Common myeloid progenitor, CD34-positive (primary cell): ENCODE data around the gene CATSPER4.

Experiments
- CTCF ChIA-PET: fragments of 350-600 bp; sonication (Branson Sonifier 250); formaldehyde crosslinking; loops from one replicate; lab custom pipeline; 2021; ENCODE audit warnings: antibody characterized with exemption; lab: Charles Lee
- POLR2A ChIA-PET: fragments of 350-600 bp; sonication (Branson Sonifier 250); formaldehyde crosslinking; loops from one replicate; lab custom pipeline; 2021; ENCODE audit warnings: antibody characterized with exemption; lab: Charles Lee
- DNase-seq, 3 donors: peaks; one replicate each; pipeline versions ENCODE4 v3.0.0 to v3.0.0-alpha.2; 2013
- H3K27ac ChIP-seq, 2 experiments: 1 replicate in 1 of 2; 2 replicates in 1 of 2; pipeline ENCODE4 v1.7.0; 2013; ENCODE audit warnings: inconsistent platforms in 2 of 2, low read length in 2 of 2, mild to moderate bottlenecking in 2 of 2, low read depth in 1 of 2, moderate library complexity in 1 of 2; ENCODE audit not compliant: severe bottlenecking in 2 of 2, insufficient read depth in 1 of 2, poor library complexity in 1 of 2
- H3K27me3 ChIP-seq, 5 experiments: replicated peaks in 2 of 5; 1 replicate in 3 of 5; 2 replicates in 2 of 5; pipeline versions ENCODE4 v1.6.1 to v1.7.0; 2013; ENCODE audit warnings: low read length in 4 of 5, mild to moderate bottlenecking in 2 of 5, moderate library complexity in 2 of 5, inconsistent platforms in 1 of 5; ENCODE audit not compliant: insufficient read depth in 5 of 5, control insufficient read depth in 4 of 5
- H3K36me3 ChIP-seq, 4 experiments: 1 replicate in 2 of 4; 2 replicates in 2 of 4; pipeline versions ENCODE4 v1.6.1 to v1.7.0; 2013; ENCODE audit warnings: low read length in 3 of 4, control low read depth in 1 of 4, mild to moderate bottlenecking in 1 of 4; ENCODE audit not compliant: control insufficient read depth in 4 of 4, insufficient read depth in 4 of 4
- H3K4me1 ChIP-seq, 4 experiments: 1 replicate in 3 of 4; 2 replicates in 1 of 4; pipeline versions ENCODE4 v1.6.1 to v1.7.1; 2013; ENCODE audit warnings: low read length in 3 of 4, mild to moderate bottlenecking in 3 of 4, control low read depth in 1 of 4, inconsistent platforms in 1 of 4, moderate library complexity in 1 of 4; ENCODE audit not compliant: control insufficient read depth in 4 of 4, insufficient read depth in 4 of 4; ENCODE audit errors: control extremely low read depth in 1 of 4
- H3K4me3 ChIP-seq, 7 experiments: 1 replicate in 4 of 7; 2 replicates in 3 of 7; pipeline versions ENCODE4 v1.5.1 to v1.7.0; 2013; ENCODE audit warnings: mild to moderate bottlenecking in 7 of 7, low read length in 6 of 7, moderate library complexity in 6 of 7, inconsistent platforms in 2 of 7, low read depth in 2 of 7, control low read depth in 1 of 7; ENCODE audit not compliant: insufficient read depth in 4 of 7, control insufficient read depth in 1 of 7; ENCODE audit errors: extremely low read depth in 1 of 7
- H3K9me3 ChIP-seq, 5 experiments: 1 replicate in 4 of 5; 2 replicates in 1 of 5; pipeline versions ENCODE4 v1.6.1 to v1.7.1; 2013; ENCODE audit warnings: low read length in 4 of 5, mild to moderate bottlenecking in 2 of 5, inconsistent platforms in 1 of 5, low read depth in 1 of 5, moderate library complexity in 1 of 5; ENCODE audit not compliant: control insufficient read depth in 4 of 5, insufficient read depth in 2 of 5; ENCODE audit errors: control extremely low read depth in 1 of 5
- WGBS: methylation state at CpG from one replicate; pipeline ENCODE4 v1.1.5; 2013; ENCODE audit not compliant: insufficient coverage; 5-methylcytosine and 5-hydroxymethylcytosine counted together

CATSPER4 gene

DNA sequence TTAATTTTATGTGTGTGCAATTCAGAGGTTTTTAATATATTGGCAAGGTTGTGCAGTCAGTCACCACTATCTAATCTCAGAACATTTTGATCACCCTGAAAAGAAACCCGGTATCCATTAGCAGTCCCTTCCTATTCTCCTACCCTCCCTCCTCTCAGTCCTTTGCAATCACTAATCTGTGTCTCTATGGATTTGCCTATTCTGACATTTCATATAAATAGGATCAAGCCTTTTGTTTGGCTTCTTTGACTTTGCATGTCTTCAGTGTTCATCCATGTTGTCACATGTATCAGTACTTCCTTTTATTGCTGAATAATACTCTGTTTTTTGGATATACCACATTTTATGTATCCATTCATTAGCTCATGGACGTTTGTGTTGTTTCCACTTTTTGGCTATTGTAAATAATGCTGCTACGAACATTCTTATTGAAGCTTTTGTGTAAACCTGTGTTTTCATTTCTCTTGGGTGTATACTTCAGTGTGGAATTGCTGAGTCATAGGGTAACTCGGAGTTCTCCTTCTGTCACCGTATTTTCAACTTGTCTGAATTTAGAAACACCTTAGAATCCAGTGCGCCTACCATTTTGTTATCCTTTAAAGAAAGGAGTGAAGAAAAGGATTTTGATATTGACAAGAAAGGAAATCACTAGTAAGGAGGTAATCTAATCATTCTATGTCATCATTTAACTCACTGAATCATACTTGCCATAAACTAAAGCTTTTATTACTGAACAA, 47.0 kb downstream of the CATSPER4 start:
- peak; percentile 34 to 82 (median 77) for DNase-seq
- CTCF ChIA-PET = interaction anchor here (1.7 to 2.5 kb wide), 2 partner anchors 11 to 18 kb away, joined by 5 to 6 read pairs; no protein-coding TSS in a partner anchor
- POLR2A ChIA-PET = interaction anchor here (0.7 kb wide), 1 partner anchor 125 kb away, joined by 3 read pairs; no protein-coding TSS in a partner anchor
- Histone ChIP-seq H3K4me3 (peak overlapping the region in 3 of 7 experiments; percentile 8 to 38 (median 8)), H3K27me3 (no peaks in the 10 kb centered on the region), H3K36me3 (peaks cover under 1 to 10% (median 9%) of the 10 kb centered on the region in 4 experiments), H3K27ac (peak overlapping the region in 1 of 2 experiments; percentile 50), H3K9me3 (no peaks in the 10 kb centered on the region), H3K4me1 (peaks cover 3 to 35% (median 18%) of the 10 kb centered on the region in 4 experiments)
- 52% methylated on average over 3 of the region's 6 CpGs for WGBS

DNA sequence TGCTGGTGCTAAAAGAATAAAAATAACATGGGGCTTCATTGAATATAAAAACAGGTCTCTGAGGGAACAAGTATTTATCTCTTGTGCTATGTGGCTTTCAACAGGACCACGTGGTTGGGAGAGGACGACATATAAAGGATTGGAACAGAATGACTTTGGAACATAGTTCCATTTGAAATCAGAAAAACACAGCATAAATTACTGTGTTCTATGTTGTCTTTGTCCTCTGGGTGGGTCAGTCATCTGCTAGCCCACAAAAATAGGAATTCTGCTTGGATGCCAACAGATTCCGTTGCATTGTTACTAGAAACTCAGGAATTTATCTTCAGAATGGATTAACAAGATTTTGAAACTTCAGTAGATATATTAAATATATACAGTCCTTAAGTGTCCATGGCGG, 49.5 kb downstream of the CATSPER4 start:
- Histone ChIP-seq H3K4me1 (peaks cover 3 to 24% (median 15%) of the 10 kb centered on the region in 4 experiments), H3K4me3 (no peak overlapping the region), H3K27ac (no peak overlapping the region), H3K36me3 (peaks cover 6 to 32% (median 18%) of the 10 kb centered on the region in 4 experiments), H3K9me3 (no peaks in the 10 kb centered on the region), H3K27me3 (no peaks in the 10 kb centered on the region)
- 80% methylated on average over 1 of the region's 4 CpGs for WGBS
- POLR2A ChIA-PET = no interaction called here
- CTCF ChIA-PET = no interaction called here
- DNase-seq = no peak
